Measurements from ENCODE around the gene EXOC4. TPM values are rescaled to one million over a fixed set of nuclear protein-coding genes. Genes with fewer than 3 reads are reported as not detected.

Gene EXOC4
- total and polyA plus RNA-seq, 2 donors (not counting 1 experiment from before 2014, with no cell fraction given): 79.6 to 158 TPM

DNA sequence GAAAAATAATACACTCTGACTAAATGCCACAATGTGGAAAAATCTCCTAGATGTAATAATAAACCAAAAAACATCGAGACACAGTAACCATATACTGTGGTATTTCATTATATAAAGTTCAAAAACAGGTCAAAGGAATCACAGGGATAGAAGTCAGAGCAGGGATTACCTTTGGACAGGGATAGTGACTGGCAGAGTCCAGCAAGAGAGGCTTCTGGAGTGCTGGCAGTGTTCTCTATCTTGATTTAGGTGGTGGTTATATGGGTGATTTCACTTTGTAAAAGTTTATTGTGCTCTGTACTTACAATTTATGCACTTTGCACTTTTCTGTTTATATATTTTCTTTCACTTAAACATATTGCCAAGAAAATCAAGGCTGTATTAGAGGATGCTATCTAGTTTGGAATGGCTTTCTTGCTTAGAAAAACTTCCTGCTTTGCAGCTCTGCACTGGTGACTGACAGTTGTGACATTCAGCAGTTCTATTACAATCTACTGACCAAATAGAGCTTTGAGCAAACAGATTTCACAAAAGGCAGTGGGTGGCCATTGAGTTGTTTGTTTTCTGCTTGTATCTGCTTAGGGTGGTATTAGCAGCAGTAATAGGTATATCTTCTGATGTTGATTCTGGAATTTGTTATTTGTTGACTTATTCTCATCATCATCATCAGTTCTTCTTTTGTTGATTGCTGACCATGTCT is 610.6 kb downstream of the EXOC4 start:
- Histone ChIP-seq H3K4me1 (ENCODE audit: control insufficient read depth, extremely low read depth, insufficient read depth, low read length) (no peaks in the 10 kb centered on the region), H3K27me3 (ENCODE audit: control insufficient read depth, insufficient read depth, low read length) (no peaks in the 10 kb centered on the region), H3K4me3 (replicated peaks in 1 of 4; ENCODE audit: control extremely low read depth in 1 of 4, insufficient read depth in 1 of 4, low read depth in 3 of 4, low read length in 4 of 4) (no peak overlapping the region), H3K27ac (ENCODE audit: insufficient read depth, low read length) (no peak overlapping the region), H3K9me3 (ENCODE audit: control insufficient read depth, insufficient read depth, low read depth, low read length) (no peaks in the 10 kb centered on the region), H2AFZ (ENCODE audit: low read length) (no peak overlapping the region), H3K4me2 (ENCODE audit: extremely low read depth, insufficient read depth, low read length) (no peak overlapping the region), H4K20me1 (ENCODE audit: control insufficient read depth, extremely low read depth, insufficient read depth, low read length) (no peaks in the 10 kb centered on the region), H3K36me3 (ENCODE audit: control insufficient read depth, insufficient read depth, low read length) (no peaks in the 10 kb centered on the region), H3K79me2 (ENCODE audit: control insufficient read depth, insufficient read depth, low read length) (no peaks in the 10 kb centered on the region), H3K9ac (ENCODE audit: insufficient read depth, low read length) (no peak overlapping the region)
- DNase-seq (ENCODE audit: low read depth in 2 of 2): no peak
- TF ChIP-seq, protein P1, sequence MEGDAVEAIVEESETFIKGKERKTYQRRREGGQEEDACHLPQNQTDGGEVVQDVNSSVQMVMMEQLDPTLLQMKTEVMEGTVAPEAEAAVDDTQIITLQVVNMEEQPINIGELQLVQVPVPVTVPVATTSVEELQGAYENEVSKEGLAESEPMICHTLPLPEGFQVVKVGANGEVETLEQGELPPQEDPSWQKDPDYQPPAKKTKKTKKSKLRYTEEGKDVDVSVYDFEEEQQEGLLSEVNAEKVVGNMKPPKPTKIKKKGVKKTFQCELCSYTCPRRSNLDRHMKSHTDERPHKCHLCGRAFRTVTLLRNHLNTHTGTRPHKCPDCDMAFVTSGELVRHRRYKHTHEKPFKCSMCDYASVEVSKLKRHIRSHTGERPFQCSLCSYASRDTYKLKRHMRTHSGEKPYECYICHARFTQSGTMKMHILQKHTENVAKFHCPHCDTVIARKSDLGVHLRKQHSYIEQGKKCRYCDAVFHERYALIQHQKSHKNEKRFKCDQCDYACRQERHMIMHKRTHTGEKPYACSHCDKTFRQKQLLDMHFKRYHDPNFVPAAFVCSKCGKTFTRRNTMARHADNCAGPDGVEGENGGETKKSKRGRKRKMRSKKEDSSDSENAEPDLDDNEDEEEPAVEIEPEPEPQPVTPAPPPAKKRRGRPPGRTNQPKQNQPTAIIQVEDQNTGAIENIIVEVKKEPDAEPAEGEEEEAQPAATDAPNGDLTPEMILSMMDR (conservative IDR thresholded peaks at IDR 0.05 in 1 of 2, IDR thresholded peaks at IDR 0.05 in 1 of 2; ENCODE audit: low read depth in 1 of 2, low read length in 2 of 2): no peak
- no peak for TF ChIP-seq EZH2 (IDR thresholded peaks at IDR 0.05; ENCODE audit: low read length, missing control alignments)

DNA sequence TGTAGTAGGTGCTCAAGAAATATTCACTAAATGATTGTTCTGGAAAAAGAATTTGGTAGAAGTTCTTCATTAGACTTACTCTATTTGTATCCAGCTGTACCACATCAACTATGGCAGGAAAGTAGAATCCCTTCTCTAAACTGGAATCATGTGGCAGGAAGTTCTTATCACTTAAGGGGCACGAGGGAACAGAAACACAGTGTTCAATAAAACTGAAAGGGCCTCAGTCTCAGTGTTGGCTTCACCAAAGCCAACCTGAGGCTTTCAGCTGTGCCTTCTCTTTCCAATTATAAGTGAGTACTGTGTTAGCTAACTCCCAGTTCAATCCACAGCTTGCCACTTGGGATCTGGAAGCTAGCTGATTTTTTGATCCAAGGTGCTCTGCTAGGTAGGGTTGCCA is 616.7 kb downstream of the EXOC4 start:
- H3K27me3 ChIP-seq (ENCODE audit: control insufficient read depth, insufficient read depth, low read length): no peaks in the 10 kb centered on the region
- H3K27ac ChIP-seq (ENCODE audit: insufficient read depth, low read length): no peak overlapping the region
- H3K9me3 ChIP-seq (ENCODE audit: control insufficient read depth, insufficient read depth, low read depth, low read length): no peaks in the 10 kb centered on the region
- H2AFZ ChIP-seq (ENCODE audit: low read length): no peak overlapping the region
- H3K4me3 ChIP-seq (replicated peaks in 1 of 4; ENCODE audit: control extremely low read depth in 1 of 4, insufficient read depth in 1 of 4, low read depth in 3 of 4, low read length in 4 of 4): no peak overlapping the region
- H4K20me1 ChIP-seq (ENCODE audit: control insufficient read depth, extremely low read depth, insufficient read depth, low read length): no peaks in the 10 kb centered on the region
- H3K36me3 ChIP-seq (ENCODE audit: control insufficient read depth, insufficient read depth, low read length): no peaks in the 10 kb centered on the region
- no peak for DNase-seq (ENCODE audit: low read depth in 2 of 2)
- no peak overlapping the region for H3K9ac ChIP-seq (ENCODE audit: insufficient read depth, low read length)
- H3K4me1 ChIP-seq (ENCODE audit: control insufficient read depth, extremely low read depth, insufficient read depth, low read length): no peaks in the 10 kb centered on the region
- no peak overlapping the region for H3K4me2 ChIP-seq (ENCODE audit: extremely low read depth, insufficient read depth, low read length)
- no peak for TF ChIP-seq EZH2 (IDR thresholded peaks at IDR 0.05; ENCODE audit: low read length, missing control alignments)
- TF ChIP-seq, protein P1 (conservative IDR thresholded peaks at IDR 0.05 in 1 of 2, IDR thresholded peaks at IDR 0.05 in 1 of 2; ENCODE audit: low read depth in 1 of 2, low read length in 2 of 2): no peak
- H3K79me2 ChIP-seq (ENCODE audit: control insufficient read depth, insufficient read depth, low read length): no peaks in the 10 kb centered on the region

DNA sequence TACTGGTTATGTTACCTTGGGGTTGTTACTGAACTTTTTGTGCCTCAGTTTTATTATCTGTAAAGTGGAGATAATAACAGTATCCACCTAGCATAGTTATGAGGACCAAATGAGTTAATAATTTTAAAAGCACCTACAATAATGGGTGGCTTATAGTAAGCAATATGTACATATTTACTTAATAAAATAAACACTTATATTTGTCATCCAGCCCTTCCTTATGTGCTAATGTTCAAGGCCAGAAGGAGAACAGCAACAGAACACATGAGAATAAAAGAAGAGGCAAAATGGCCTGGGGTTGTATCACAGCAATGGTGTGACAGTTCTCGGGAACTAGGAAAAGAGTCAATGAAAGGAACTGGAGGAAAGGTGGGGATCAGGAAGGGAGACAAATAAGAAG is 618.9 kb downstream of the EXOC4 start:
- Histone ChIP-seq H3K27me3 (ENCODE audit: control insufficient read depth, insufficient read depth, low read length) (no peaks in the 10 kb centered on the region), H3K9me3 (ENCODE audit: control insufficient read depth, insufficient read depth, low read depth, low read length) (no peaks in the 10 kb centered on the region), H3K4me2 (ENCODE audit: extremely low read depth, insufficient read depth, low read length) (no peak overlapping the region), H3K4me3 (replicated peaks in 1 of 4; ENCODE audit: control extremely low read depth in 1 of 4, insufficient read depth in 1 of 4, low read depth in 3 of 4, low read length in 4 of 4) (no peak overlapping the region), H2AFZ (ENCODE audit: low read length) (no peak overlapping the region), H3K79me2 (ENCODE audit: control insufficient read depth, insufficient read depth, low read length) (no peaks in the 10 kb centered on the region), H4K20me1 (ENCODE audit: control insufficient read depth, extremely low read depth, insufficient read depth, low read length) (no peaks in the 10 kb centered on the region), H3K36me3 (ENCODE audit: control insufficient read depth, insufficient read depth, low read length) (no peaks in the 10 kb centered on the region), H3K9ac (ENCODE audit: insufficient read depth, low read length) (no peak overlapping the region), H3K4me1 (ENCODE audit: control insufficient read depth, extremely low read depth, insufficient read depth, low read length) (no peaks in the 10 kb centered on the region), H3K27ac (ENCODE audit: insufficient read depth, low read length) (no peak overlapping the region)
- DNase-seq (ENCODE audit: low read depth in 2 of 2): no peak
- TF ChIP-seq EZH2 (IDR thresholded peaks at IDR 0.05; ENCODE audit: low read length, missing control alignments): no peak
- TF ChIP-seq, protein P1 (conservative IDR thresholded peaks at IDR 0.05 in 1 of 2, IDR thresholded peaks at IDR 0.05 in 1 of 2; ENCODE audit: low read depth in 1 of 2, low read length in 2 of 2): no peak

All from fibroblast of lung (primary cell).